Mesendoderm (in vitro differentiated cells): ENCODE results near the gene BPI.

Experiments
- DNase-seq: peaks from one replicate; pipeline ENCODE4 v3.0.0; 2013
- H2AK5ac ChIP-seq: 2 replicates; pipeline ENCODE4 v1.6.1; 2013; ENCODE audit warnings: low read length, inconsistent platforms
- H2BK120ac ChIP-seq: 2 replicates; pipeline ENCODE4 v1.6.1; 2013; ENCODE audit warnings: low read depth, mild to moderate bottlenecking, low read length, moderate library complexity, mixed read lengths
- H2BK15ac ChIP-seq: replicated peaks from 2 replicates; pipeline ENCODE4 v1.6.1; 2013; ENCODE audit warnings: low read depth, mild to moderate bottlenecking, moderate library complexity
- H2BK5ac ChIP-seq: 2 replicates; pipeline ENCODE4 v1.6.1; 2013; ENCODE audit warnings: low read length, inconsistent platforms
- H3K18ac ChIP-seq: 2 replicates; pipeline ENCODE4 v1.6.1; 2013; ENCODE audit warnings: mild to moderate bottlenecking, low read length, mixed read lengths
- H3K23ac ChIP-seq: one replicate; pipeline ENCODE4 v1.6.1; 2013; ENCODE audit warnings: low read length
- H3K27ac ChIP-seq: 2 replicates; pipeline ENCODE4 v1.5.1; 2013; ENCODE audit warnings: low read depth, mild to moderate bottlenecking, inconsistent platforms, low read length, moderate library complexity
- H3K27me3 ChIP-seq: 2 replicates; pipeline ENCODE4 v1.6.1; 2013; ENCODE audit warnings: low read length, control low read depth, mild to moderate bottlenecking, inconsistent platforms; ENCODE audit not compliant: insufficient read depth, poor library complexity
- H3K36me3 ChIP-seq: 2 replicates; pipeline ENCODE4 v1.6.1; 2013; ENCODE audit warnings: low read length, inconsistent platforms; ENCODE audit not compliant: control insufficient read depth, insufficient read depth
- H3K4ac ChIP-seq: one replicate; pipeline ENCODE4 v1.6.1; 2013; ENCODE audit warnings: low read depth, mild to moderate bottlenecking, low read length, moderate library complexity
- H3K4me1 ChIP-seq: 2 replicates; pipeline ENCODE4 v1.6.1; 2013; ENCODE audit warnings: low read depth, low read length, inconsistent platforms; ENCODE audit not compliant: control insufficient read depth
- H3K4me2 ChIP-seq: 2 replicates; pipeline ENCODE4 v1.6.1; 2013; ENCODE audit warnings: low read length
- H3K4me3 ChIP-seq: 2 replicates; pipeline ENCODE4 v1.5.1; 2013; ENCODE audit warnings: mild to moderate bottlenecking, low read length
- H3K56ac ChIP-seq: one replicate; pipeline ENCODE4 v1.6.1; 2013; ENCODE audit warnings: low read length
- H3K79me1 ChIP-seq: 2 replicates; pipeline ENCODE4 v1.6.1; 2013; ENCODE audit warnings: low read length, inconsistent platforms
- H3K79me2 ChIP-seq: 2 replicates; pipeline ENCODE4 v1.6.1; 2013; ENCODE audit warnings: mild to moderate bottlenecking, low read length; ENCODE audit not compliant: control insufficient read depth, insufficient read depth
- H3K9ac ChIP-seq: 2 replicates; pipeline ENCODE4 v1.6.1; 2013; ENCODE audit warnings: low read length, inconsistent platforms
- H4K5ac ChIP-seq: one replicate; pipeline ENCODE4 v1.6.1; 2013; ENCODE audit warnings: low read length
- H4K8ac ChIP-seq: one replicate; pipeline ENCODE4 v1.6.1; 2013; ENCODE audit warnings: low read depth, mild to moderate bottlenecking, control low read depth, low read length, moderate library complexity
- WGBS: extraction: QIAGEN DNeasy Blood & Tissue Kit; methylation state at CpG from one replicate; pipeline ENCODE4 v1.1.7; 2013; ENCODE audit warnings: low lambda C conversion rate, missing lambda C conversion rate; ENCODE audit not compliant: insufficient coverage; ENCODE audit errors: extremely low coverage; 5-methylcytosine and 5-hydroxymethylcytosine counted together

BPI gene

DNA sequence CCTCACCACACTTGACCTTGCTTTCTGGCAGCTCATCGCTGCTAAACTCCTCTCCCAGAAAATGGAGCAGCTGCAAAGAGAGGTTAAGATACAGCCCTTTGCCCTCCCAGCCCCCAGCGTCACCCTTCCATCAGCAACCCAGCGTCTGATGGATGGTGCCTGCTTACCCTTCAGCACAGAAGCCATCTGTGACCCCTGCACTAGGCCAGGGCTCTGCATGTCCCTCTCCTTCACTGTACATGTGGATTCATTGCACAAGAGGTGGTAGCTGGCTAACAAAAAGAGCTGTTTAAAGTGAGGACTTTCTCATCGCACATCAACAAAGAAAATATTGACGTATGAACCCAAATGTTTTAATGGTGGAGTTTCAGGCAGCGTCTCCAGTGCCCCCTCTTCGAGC is 54.6 kb downstream of the BPI start:
- H3K56ac ChIP-seq, result no peak overlapping the region
- no peak overlapping the region for H4K5ac ChIP-seq
- no peaks in the 10 kb centered on the region for H3K4me1 ChIP-seq
- no peak overlapping the region for H3K4me3 ChIP-seq
- no peak overlapping the region for H2AK5ac ChIP-seq
- H3K9ac ChIP-seq, result no peak overlapping the region
- H3K4ac ChIP-seq, result no peak overlapping the region
- H2BK120ac ChIP-seq, result no peak overlapping the region
- H3K18ac ChIP-seq, result no peak overlapping the region
- H3K79me2 ChIP-seq, result no peaks in the 10 kb centered on the region
- H3K4me2 ChIP-seq, result no peak overlapping the region
- no peaks in the 10 kb centered on the region for H3K36me3 ChIP-seq
- no peak overlapping the region for H2BK15ac ChIP-seq
- no CpG with 5 or more reads among the region's 7 CpGs for WGBS
- no peaks in the 10 kb centered on the region for H3K79me1 ChIP-seq
- no peaks in the 10 kb centered on the region for H3K27me3 ChIP-seq
- H4K8ac ChIP-seq, result no peak overlapping the region
- H3K23ac ChIP-seq, result no peak overlapping the region
- no peak overlapping the region for H2BK5ac ChIP-seq
- no peak for DNase-seq
- no peak overlapping the region for H3K27ac ChIP-seq

DNA sequence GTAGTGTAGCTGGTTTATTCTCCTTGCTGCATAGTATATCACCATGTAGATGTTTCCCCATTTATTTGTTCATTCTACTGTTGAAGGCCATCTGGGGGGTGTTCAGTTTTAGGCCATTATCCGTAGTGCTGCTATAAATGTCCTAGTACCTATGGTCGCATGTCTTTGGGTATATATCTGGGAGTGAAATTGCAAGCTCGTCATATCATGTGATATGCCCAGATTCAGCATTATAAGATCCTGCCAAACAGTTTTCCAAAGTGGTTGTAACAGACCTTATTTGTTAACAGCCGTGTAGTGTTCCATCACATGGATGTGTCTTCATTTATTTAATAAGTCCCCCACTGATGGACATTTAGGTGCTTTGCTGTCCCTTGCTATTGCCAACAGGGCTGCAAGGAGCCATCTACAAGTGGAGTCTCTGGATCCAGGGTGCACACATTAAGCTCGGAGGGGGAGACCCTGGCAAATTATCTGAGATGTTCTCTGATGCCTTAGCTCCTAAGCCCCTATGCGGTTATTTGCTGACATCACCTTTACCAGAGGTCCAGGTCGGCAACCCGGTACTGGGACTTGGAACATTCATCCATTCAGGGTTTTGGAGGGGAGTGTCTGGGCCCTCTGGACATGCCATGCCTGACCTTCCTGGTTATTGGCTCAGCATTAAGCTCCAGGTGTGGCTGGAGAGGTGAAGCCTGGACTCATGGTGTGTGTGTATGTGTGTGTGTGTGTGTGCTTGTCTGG is 59.2 kb downstream of the BPI start:
- no peak overlapping the region for H3K4me2 ChIP-seq
- H3K79me1 ChIP-seq, result no peaks in the 10 kb centered on the region

DNA sequence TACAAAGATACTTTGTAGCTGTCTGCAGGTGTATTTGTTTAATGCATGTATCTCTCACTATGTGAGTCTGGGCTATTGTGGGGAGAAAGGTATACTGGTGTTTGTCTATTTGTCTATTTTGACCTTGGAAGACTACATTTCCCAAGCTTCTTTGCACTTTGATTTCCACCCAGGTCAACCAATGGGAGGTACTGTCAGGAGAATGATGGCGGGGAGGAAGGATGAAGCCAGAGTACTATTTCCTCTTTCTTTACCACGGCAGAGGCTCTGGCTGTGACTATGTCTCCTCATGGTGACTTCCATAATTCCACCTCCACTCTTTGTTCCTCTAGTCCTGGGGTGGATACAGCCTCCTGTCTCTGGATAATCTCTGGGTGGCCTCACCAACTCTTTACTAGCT is 65.4 kb downstream of the BPI start:
- Histone ChIP-seq H3K27ac (no peak overlapping the region), H4K5ac (peak overlapping the region; percentile 22), H2BK120ac (no peak overlapping the region), H3K18ac (no peak overlapping the region), H3K23ac (no peak overlapping the region), H3K4me2 (no peak overlapping the region), H4K8ac (peak overlapping the region; percentile 97), H3K79me1 (no peaks in the 10 kb centered on the region), H2BK5ac (no peak overlapping the region), H2AK5ac (no peak overlapping the region), H3K9ac (no peak overlapping the region), H3K4ac (no peak overlapping the region), H2BK15ac (no peak overlapping the region), H3K4me1 (no peaks in the 10 kb centered on the region), H3K56ac (no peak overlapping the region), H3K27me3 (no peaks in the 10 kb centered on the region), H3K36me3 (no peaks in the 10 kb centered on the region), H3K4me3 (no peak overlapping the region), H3K79me2 (no peaks in the 10 kb centered on the region)
- DNase-seq, result peak; percentile 44
- WGBS, result no CpG with 5 or more reads among the region's 2 CpGs

More for the DNA sequence above, 59.2 kb downstream of the BPI start:
- Histone ChIP-seq H3K9ac (no peak overlapping the region), H3K4ac (no peak overlapping the region), H4K5ac (no peak overlapping the region), H3K56ac (no peak overlapping the region), H3K79me2 (no peaks in the 10 kb centered on the region), H2BK15ac (no peak overlapping the region), H3K27ac (no peak overlapping the region), H2BK5ac (no peak overlapping the region), H4K8ac (no peak overlapping the region), H3K4me1 (no peaks in the 10 kb centered on the region), H3K36me3 (no peaks in the 10 kb centered on the region), H3K23ac (no peak overlapping the region), H3K18ac (no peak overlapping the region), H2BK120ac (no peak overlapping the region), H2AK5ac (no peak overlapping the region), H3K4me3 (no peak overlapping the region), H3K27me3 (no peaks in the 10 kb centered on the region)
- WGBS, result no CpG with 5 or more reads among the region's 8 CpGs
- DNase-seq, result no peak

DNA sequence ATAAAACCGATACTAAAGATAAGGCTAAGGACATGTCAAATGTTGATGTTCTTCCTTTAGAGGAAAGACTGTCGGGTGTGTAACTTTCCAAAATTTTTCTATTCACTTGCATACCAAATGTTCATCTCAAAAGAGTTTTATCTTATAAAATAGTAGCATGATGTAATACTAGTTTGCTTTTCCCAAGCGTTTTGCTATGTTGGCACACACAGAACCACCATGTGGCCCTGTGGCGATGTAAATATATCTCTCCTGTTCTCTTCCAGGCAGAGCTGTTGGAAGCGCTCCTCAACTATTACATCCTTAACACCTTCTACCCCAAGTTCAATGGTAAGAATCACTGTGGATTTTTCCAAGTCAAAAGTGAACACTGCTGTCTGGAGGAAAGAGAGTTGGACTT is 68.8 kb downstream of the BPI start:
- Histone ChIP-seq H3K56ac (no peak overlapping the region), H4K5ac (no peak overlapping the region), H3K4me1 (no peaks in the 10 kb centered on the region), H3K27me3 (no peaks in the 10 kb centered on the region), H3K4me2 (no peak overlapping the region), H3K4me3 (no peak overlapping the region), H3K79me1 (no peaks in the 10 kb centered on the region), H4K8ac (no peak overlapping the region), H3K79me2 (no peaks in the 10 kb centered on the region), H3K4ac (no peak overlapping the region), H3K23ac (no peak overlapping the region), H3K27ac (no peak overlapping the region), H3K18ac (no peak overlapping the region), H2BK120ac (no peak overlapping the region), H3K9ac (no peak overlapping the region), H2BK15ac (no peak overlapping the region), H2AK5ac (no peak overlapping the region), H3K36me3 (no peaks in the 10 kb centered on the region), H2BK5ac (no peak overlapping the region)
- no peak for DNase-seq
- WGBS, result no CpG with 5 or more reads among the region's 5 CpGs

DNA sequence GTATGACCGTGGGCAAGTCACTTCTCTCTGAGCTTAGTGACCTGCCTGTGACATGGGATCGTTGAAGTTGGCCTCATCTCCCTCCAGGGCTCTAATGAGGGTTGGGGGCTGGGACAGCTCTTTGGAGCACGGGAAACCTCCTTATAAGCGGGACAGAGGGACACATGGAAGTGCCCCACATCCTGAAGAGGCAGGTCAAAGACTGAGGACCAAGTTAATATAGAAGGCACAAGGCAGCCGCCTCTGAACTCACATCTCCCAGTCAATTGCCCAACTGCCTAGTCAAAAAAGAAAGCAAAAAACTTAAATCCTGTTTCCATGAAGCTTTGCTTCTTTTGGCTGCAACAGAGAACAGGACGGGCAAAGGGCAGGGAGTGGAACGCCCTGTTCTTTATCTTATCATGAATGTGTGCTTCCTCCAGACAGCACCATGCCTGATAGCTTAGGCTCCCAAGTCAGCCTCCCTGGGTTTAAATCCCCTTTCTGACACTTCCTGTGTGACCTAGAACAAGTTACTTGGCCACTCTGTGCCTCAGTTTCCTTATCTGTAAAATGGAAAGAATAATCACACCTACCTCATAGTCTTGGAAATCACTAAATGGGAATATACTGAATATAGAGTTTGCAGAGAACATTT is 69.4 kb downstream of the BPI start:
- Histone ChIP-seq H3K9ac (no peak overlapping the region), H4K5ac (no peak overlapping the region), H2AK5ac (no peak overlapping the region), H3K4me1 (no peaks in the 10 kb centered on the region), H4K8ac (no peak overlapping the region), H3K79me1 (no peaks in the 10 kb centered on the region), H3K4ac (no peak overlapping the region), H2BK120ac (no peak overlapping the region), H3K23ac (no peak overlapping the region), H3K4me3 (no peak overlapping the region), H2BK15ac (no peak overlapping the region), H3K36me3 (no peaks in the 10 kb centered on the region), H3K27me3 (no peaks in the 10 kb centered on the region), H3K56ac (no peak overlapping the region), H3K4me2 (no peak overlapping the region), H3K79me2 (no peaks in the 10 kb centered on the region), H3K27ac (no peak overlapping the region), H2BK5ac (no peak overlapping the region), H3K18ac (no peak overlapping the region)
- peak; percentile 26 for DNase-seq
- no CpG with 5 or more reads among the region's 7 CpGs for WGBS
